HFFc6 (cell line): ENCODE results near the gene KIF26B. TPM values are rescaled to one million over a fixed set of nuclear protein-coding genes. Genes with fewer than 3 reads are reported as not detected.
A peak's percentile ranks its signal among the peaks of the same experiment; 100 is the strongest.

Experiments
- DNase-seq: peaks from one replicate; pipeline ENCODE4 v3.0.0-alpha.2; 2018
- H3K27ac Mint-ChIP-seq: 2 replicates; pipeline ENCODE4 v1.8.0; 2020; ENCODE audit warnings: mild to moderate bottlenecking, mixed read lengths
- H3K27me3 Mint-ChIP-seq: 2 replicates; pipeline ENCODE4 v1.8.0; 2021; ENCODE audit warnings: mild to moderate bottlenecking, moderate library complexity, mixed read lengths; ENCODE audit not compliant: insufficient read depth
- H3K36me3 Mint-ChIP-seq: 2 replicates; pipeline ENCODE4 v1.8.0; 2021; ENCODE audit warnings: low read depth, mixed read lengths
- H3K4me1 Mint-ChIP-seq: 2 replicates; pipeline ENCODE4 v1.8.0; 2020; ENCODE audit warnings: low read depth, mixed read lengths
- H3K4me3 Mint-ChIP-seq: 2 replicates; pipeline ENCODE4 v1.8.0; 2020; ENCODE audit warnings: mild to moderate bottlenecking, moderate library complexity, mixed read lengths
- H3K9me3 Mint-ChIP-seq: 2 replicates; pipeline ENCODE4 v1.8.0; 2020; ENCODE audit warnings: mild to moderate bottlenecking, mixed read lengths
- total RNA-seq, 6 experiments: library from RNA; stranded (reverse); fragmentation: NEBNext Ultra II Directional; extraction: Animal tissue kit (Norgen Biotek cat#: 25700); gene quantifications; 2 replicates in 1 of 6; 3 replicates in 5 of 6; pipeline ENCODE4 v1.2.3, GENCODE V29; 2021
- TF ChIP-seq, protein P1 (sequence below): fragments of 200-600 bp; sonication (generic); IDR thresholded peaks from 2 replicates; pipeline ENCODE4 v1.5.0; 2021; ENCODE audit warnings: antibody characterized with exemption, mild to moderate bottlenecking

Gene KIF26B
- total RNA-seq, 6 experiments from 2014 or later = 4.6 to 7.5 (median 5.5) TPM

DNA sequence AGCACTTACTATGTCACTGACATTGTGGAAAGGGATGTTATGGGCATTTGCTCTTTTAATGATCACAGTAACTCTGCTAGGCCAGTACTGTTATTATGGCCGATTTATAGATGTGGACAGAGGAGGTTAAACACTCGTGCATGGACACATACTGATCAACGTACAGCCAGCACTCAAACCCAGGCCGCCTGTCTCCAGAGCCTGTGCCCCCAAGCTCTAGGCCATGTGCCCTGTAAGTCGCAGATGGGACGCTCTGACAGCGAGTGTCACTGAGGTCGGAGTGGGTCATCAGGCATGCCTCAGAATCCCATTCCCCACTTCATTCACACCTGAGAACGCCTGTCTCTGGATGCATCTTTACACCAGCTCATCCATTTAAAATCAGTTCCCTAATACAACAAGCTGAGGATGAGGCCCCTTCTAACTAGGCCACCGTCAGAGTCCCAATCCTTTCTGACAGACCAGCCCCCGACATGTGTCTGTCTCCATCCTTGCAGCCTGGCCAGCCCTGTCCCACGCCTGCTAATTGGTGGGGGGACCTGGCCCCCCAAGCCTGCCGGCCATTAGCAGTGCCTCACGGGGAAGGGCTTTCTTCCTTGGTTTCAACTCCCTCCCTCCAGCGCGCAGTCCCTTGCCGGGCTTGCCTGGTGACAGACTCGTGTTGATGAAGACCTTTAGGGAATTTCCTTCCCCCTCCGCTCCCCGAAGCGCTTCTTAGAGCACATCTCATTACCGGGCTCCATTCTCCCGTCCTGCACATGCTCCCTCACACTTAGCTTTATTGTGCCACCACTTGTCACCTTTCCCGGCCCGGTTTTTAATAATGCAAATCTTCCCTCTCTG lies 436.8 kb downstream of the KIF26B start:
- Mint-ChIP-seq H3K4me3 (no peak overlapping the region), H3K4me1 (peaks cover 9% of the 10 kb centered on the region; the same call in 1 of the 2 replicates)
- DNase-seq = no peak

GRCh38 chr1:245592189-245592460 lies 437.3 kb downstream of the KIF26B start:
- Mint-ChIP-seq H3K27me3 (peaks cover 2% of the 10 kb centered on the region), H3K4me1 (peaks cover 9% of the 10 kb centered on the region; the same call in 1 of the 2 replicates), H3K36me3 (peaks cover 6% of the 10 kb centered on the region; the same call in 1 of the 2 replicates), H3K9me3 (no peaks in the 10 kb centered on the region), H3K4me3 (no peak overlapping the region), H3K27ac (no peak overlapping the region)
- TF ChIP-seq, protein P1, sequence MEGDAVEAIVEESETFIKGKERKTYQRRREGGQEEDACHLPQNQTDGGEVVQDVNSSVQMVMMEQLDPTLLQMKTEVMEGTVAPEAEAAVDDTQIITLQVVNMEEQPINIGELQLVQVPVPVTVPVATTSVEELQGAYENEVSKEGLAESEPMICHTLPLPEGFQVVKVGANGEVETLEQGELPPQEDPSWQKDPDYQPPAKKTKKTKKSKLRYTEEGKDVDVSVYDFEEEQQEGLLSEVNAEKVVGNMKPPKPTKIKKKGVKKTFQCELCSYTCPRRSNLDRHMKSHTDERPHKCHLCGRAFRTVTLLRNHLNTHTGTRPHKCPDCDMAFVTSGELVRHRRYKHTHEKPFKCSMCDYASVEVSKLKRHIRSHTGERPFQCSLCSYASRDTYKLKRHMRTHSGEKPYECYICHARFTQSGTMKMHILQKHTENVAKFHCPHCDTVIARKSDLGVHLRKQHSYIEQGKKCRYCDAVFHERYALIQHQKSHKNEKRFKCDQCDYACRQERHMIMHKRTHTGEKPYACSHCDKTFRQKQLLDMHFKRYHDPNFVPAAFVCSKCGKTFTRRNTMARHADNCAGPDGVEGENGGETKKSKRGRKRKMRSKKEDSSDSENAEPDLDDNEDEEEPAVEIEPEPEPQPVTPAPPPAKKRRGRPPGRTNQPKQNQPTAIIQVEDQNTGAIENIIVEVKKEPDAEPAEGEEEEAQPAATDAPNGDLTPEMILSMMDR = no peak
- DNase-seq = no peak

More for the DNA sequence above, 436.8 kb downstream of the KIF26B start:
- Mint-ChIP-seq H3K27ac (no peak overlapping the region), H3K27me3 (no peaks in the 10 kb centered on the region), H3K36me3 (peaks cover 6% of the 10 kb centered on the region; the same call in 1 of the 2 replicates), H3K9me3 (no peaks in the 10 kb centered on the region)
- TF ChIP-seq, protein P1 = no peak

- peak overlapping the region; percentile 31 for H3K27ac Mint-ChIP-seq
- peak; percentile 14 for DNase-seq
- H3K27me3 Mint-ChIP-seq = peaks cover 5% of the 10 kb centered on the region
- TF ChIP-seq, protein P1 = no peak
- peaks cover 18% of the 10 kb centered on the region for H3K4me1 Mint-ChIP-seq
- peaks cover 4% of the 10 kb centered on the region; the same call in 1 of the 2 replicates for H3K36me3 Mint-ChIP-seq
- no peaks in the 10 kb centered on the region for H3K9me3 Mint-ChIP-seq
- peak overlapping the region; percentile 79 for H3K4me3 Mint-ChIP-seq
These were observed 443.9 kb downstream of the KIF26B start for GRCh38 chr1:245598524-245599305.

- peaks cover 5% of the 10 kb centered on the region for H3K27me3 Mint-ChIP-seq
- DNase-seq = peak; percentile 82
- peaks cover 18% of the 10 kb centered on the region for H3K4me1 Mint-ChIP-seq
- no peaks in the 10 kb centered on the region for H3K36me3 Mint-ChIP-seq
- peak overlapping the region; percentile 79 for H3K27ac Mint-ChIP-seq
- TF ChIP-seq, protein P1 = no peak
- H3K4me3 Mint-ChIP-seq = peak overlapping the region; percentile 79
- no peaks in the 10 kb centered on the region for H3K9me3 Mint-ChIP-seq
These were observed 444.8 kb downstream of the KIF26B start for GRCh38 chr1:245599371-245600174.

- Mint-ChIP-seq H3K27ac (no peak overlapping the region), H3K27me3 (peaks cover 5% of the 10 kb centered on the region), H3K9me3 (no peaks in the 10 kb centered on the region), H3K4me3 (no peak overlapping the region), H3K36me3 (no peaks in the 10 kb centered on the region), H3K4me1 (peaks cover 29% of the 10 kb centered on the region)
- TF ChIP-seq, protein P1 = no peak
- DNase-seq = no peak
These were observed 445.9 kb downstream of the KIF26B start for GRCh38 chr1:245600658-245601057.
